Measurements from ENCODE around the gene SAMD4B.
"Not testable (repeated sequence)": the region's sequence is repeated elsewhere in the genome, so short reads cannot be mapped to it uniquely, and the experiment has no call there.

Gene SAMD4B

GRCh38 chr19:39308531-39309304 lies 33.5 kb upstream of the SAMD4B start:
- no peak for DNase-seq (ENCODE audit: low read depth, low spot score)
- H3K4me3 ChIP-seq (ENCODE audit: low read length) = no peak overlapping the region

DNA sequence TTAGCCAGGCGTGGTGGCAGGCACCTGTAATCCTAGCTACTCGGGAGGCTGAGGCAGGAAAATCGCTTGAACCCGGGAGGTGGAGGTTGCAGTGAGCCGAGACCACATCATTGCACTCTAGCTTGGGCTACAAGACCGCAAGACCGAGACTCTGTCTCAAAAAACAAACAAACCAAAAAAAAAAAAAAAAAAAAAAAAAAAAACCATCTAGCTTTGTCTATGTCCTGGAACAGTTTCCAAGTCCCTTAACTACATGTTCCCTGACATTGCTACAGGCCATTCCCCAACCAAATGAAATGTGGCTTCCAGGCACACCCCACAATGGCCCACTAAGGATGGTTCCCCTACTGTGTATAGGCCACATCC lies 32.9 kb upstream of the SAMD4B start:
- not testable (repeated sequence) for DNase-seq (ENCODE audit: low read depth, low spot score); H3K4me3 ChIP-seq (ENCODE audit: low read length)

DNA sequence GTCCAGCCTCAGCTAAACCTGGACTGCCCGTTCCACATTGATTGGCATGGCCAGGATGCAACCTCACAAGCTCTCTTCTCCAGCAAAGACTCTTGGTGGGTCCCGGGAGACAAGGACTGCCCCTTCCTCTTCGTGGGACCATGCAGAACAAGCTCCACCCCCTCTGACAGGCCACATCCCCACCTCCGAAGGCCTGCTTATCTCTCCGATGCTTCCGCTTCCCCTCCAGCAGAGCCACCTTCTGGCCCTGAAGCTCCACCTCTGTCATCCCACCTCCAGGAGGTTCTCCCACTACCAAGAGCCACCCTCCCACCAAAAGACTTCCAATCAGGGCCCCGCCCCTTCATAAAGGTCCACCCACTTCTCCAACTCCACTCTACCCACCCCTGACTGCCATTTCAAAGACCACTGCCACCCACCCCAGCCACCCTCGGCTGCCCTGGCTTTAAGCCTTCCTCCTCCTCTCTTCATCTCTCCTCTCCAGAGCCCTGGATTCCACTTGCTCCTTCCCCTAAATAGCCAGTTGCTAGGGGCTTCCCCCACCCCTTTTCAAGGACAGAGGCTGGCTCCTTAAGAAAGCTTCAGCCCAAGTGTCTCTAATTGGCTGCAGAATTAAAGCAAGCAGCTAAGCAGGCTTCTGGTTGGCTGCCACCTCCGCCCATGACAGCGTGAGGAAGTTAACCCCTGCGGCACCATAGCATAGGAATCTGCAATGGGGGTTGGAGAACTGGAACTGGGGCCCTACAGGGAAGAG lies 31.5 kb upstream of the SAMD4B start:
- H3K4me3 ChIP-seq (ENCODE audit: low read length) = no peak overlapping the region
- no peak for DNase-seq (ENCODE audit: low read depth, low spot score)

- no peak overlapping the region for H3K4me3 ChIP-seq (ENCODE audit: low read length)
- DNase-seq (ENCODE audit: low read depth, low spot score) = no peak
Observed at GRCh38 chr19:39314016-39314728, 28.0 kb upstream of the SAMD4B start.

DNA sequence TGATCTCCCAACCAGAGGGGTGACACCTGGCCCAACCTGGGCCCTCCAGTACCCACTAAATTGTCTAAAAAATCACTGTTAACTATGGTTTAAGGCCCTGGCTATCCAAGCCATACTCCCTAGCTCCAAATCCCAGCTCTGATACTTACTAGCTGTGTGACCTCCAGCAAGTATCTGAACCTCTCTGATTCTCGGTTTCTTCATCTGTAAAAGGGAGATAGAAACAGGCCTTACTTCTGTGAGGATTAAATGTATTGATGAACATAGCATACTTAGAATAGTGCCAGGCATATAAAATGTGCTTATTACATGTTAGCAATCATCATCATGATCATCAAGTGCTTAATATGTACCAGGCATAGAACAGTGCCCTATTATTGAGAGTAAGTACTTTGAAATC lies 26.3 kb upstream of the SAMD4B start:
- no peak overlapping the region for H3K4me3 ChIP-seq (ENCODE audit: low read length)
- no peak for DNase-seq (ENCODE audit: low read depth, low spot score)

DNA sequence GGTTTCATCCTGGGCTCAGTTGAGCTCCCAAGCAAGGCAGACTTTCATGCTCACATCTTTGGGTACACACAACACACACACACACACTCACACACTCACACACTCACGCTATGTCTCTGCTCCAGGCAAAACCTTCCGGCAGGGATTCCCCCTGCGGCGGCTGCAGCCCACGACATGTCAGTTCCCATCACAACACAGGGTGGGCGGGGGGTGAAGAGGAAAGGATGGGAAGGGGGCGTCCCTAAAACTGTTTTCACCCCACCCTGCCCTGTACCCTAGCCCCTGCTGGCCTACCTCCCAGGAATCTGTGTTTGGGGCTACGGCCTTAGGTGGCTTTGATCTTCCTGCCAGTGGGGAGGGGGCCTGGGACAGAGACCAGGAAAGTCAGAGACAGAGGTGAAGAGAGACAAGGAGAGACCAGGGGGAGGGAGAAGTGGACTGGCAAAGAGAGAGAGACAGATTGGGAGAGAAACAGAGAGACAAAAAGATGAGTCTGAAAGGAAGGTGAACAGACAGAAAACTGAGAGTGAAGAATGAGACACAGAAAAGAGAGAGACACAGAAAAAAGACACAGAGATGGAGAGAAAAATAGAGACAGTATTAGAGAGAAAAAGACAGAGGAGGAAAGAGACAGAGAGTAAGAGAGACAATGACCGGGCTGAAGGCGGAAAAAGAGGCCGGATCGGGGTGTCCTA lies 25.4 kb upstream of the SAMD4B start:
- no peak overlapping the region for H3K4me3 ChIP-seq (ENCODE audit: low read length)
- DNase-seq (ENCODE audit: low read depth, low spot score) = no peak

GRCh38 chr19:39317476-39317875 lies 24.7 kb upstream of the SAMD4B start:
- no peak for DNase-seq (ENCODE audit: low read depth, low spot score)
- H3K4me3 ChIP-seq (ENCODE audit: low read length) = no peak overlapping the region

DNA sequence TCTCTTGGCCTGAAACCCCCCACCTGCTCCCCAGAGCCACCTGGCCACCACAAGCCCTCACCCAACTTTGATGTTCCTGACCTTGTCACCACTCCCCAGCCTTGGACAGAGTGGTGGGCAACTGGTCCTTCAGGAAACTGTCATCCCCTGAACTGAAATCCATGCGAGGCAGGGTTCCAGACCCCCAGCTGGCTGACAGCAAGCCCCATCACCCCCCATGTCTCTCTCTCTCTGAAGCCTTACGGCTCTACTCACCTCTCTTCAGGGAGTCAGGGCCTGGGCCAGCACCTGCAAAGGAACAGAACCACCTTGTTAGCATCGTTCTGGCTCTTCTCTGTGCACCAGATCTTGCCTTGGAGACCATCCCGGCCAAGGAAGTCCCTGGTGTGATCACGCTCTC lies 24.1 kb upstream of the SAMD4B start:
- H3K4me3 ChIP-seq (ENCODE audit: low read length) = no peak overlapping the region
- DNase-seq (ENCODE audit: low read depth, low spot score) = no peak

- no peak for DNase-seq (ENCODE audit: low read depth, low spot score)
- H3K4me3 ChIP-seq (ENCODE audit: low read length) = no peak overlapping the region
Observed at GRCh38 chr19:39318690-39319089, 23.5 kb upstream of the SAMD4B start.

DNA sequence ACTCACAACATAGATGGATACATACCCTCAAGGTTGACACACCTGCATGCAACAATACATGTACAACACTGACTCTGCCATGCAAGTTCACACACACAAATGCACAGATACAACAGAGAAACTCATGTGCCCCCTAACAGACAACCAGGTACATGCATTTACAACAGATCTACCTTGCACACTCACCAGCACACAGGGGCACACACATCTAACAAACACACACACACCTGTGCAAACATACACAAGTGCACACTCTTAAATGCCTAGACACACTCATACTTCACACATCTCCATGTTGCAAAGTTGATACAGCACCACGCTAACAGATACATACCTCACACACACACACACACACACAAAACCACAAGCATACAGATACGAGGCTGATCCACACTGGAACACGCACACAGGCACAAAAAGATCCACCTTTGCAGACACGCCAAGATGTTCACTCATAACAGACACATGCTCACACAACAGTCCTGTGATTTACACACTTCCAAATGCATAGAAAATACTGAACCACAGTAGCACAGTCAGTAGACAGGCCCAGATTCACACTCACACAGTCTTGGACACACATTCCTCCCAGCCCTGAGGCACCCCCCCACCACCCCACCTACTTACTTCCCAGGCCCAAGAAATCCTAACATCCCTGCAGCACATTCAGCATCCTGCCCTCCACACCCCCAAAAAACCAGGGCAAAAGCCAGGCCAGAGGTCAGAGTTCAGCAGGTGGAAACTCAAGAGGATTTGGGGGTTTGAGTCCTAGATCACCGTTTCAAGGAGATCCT lies 22.9 kb upstream of the SAMD4B start:
- DNase-seq (ENCODE audit: low read depth, low spot score) = no peak
- peak overlapping the region; percentile 75 for H3K4me3 ChIP-seq (ENCODE audit: low read length)

DNA sequence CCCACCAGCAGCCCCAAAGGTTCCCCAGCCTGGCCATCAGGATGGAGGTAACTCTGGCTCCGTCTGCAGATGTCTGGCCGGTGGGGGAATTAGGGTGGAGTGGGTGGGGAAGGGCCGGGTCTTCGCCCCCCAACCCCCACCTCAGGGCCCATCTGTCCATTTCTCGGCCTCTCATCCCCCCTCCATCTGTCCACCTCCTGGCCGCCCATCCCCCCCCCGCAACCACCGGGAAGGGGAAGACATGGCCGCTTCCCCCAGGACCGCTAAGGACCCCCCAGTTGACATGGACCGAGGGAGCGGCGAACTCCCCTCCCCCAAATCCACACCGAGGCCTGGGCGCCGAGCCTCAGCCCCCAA lies 22.4 kb upstream of the SAMD4B start:
- H3K4me3 ChIP-seq (ENCODE audit: low read length) = peak overlapping the region; percentile 75
- DNase-seq (ENCODE audit: low read depth, low spot score) = no peak

DNA sequence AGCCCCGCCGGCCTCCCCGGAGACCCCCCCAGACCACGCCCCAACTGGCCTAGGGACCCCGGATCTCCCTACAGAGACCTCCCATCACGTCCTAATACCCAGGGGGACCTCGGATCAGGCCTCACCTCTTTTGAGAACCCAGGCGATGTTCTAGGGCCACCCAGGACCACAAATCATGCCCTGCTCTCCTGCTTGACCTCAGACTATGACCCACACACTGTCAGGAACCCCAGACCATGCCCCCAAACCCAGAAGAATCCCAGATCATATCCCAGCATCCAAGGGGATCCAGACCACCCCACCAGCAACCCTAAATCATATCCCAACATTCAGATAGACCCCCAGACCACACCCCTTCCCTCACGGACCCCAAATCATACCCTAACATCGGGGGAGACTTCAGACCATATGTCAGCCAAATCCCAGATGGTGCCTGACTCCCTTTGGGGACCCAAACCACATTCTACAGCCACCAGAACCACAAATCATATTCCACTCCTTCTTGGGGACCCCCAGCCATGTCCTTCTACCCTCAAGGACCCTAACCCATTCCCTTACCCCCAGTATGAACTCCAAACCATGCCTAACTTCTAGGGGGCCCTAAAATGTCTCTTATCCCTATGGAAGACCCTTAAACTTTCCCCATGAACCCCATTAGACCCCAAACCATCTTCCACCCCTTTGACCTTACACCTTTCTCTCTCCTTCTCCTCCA lies 20.9 kb upstream of the SAMD4B start:
- DNase-seq (ENCODE audit: low read depth, low spot score) = no peak
- peak overlapping the region; percentile 40 for H3K4me3 ChIP-seq (ENCODE audit: low read length)

DNA sequence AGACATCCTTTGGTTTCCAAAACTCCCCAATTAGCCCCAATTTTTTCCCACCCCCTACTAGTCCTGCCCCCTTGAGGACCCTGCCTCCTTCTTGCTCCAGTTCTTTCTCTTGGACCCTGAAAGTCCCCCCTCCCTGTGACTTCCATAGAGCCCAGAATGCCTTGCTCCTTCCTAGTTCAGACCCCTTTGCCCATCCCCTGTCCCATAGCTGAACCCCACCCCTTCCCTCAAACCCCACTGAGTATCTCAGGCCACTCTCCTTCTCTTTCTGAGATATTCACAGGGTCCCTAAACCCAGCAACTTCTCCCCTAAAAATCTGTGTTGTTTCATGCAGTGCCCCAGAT lies 20.4 kb upstream of the SAMD4B start:
- DNase-seq (ENCODE audit: low read depth, low spot score) = no peak
- H3K4me3 ChIP-seq (ENCODE audit: low read length) = no peak overlapping the region

GRCh38 chr19:39324242-39324842 lies 17.9 kb upstream of the SAMD4B start:
- H3K4me3 ChIP-seq (ENCODE audit: low read length) = no peak overlapping the region

GRCh38 chr19:39325778-39326665 lies 16.2 kb upstream of the SAMD4B start:
- H3K4me3 ChIP-seq (ENCODE audit: low read length) = no peak overlapping the region
- no peak for DNase-seq (ENCODE audit: low read depth, low spot score)

More at GRCh38 chr19:39324242-39324842, 17.9 kb upstream of the SAMD4B start:
- DNase-seq (ENCODE audit: low read depth, low spot score) = no peak

DNA sequence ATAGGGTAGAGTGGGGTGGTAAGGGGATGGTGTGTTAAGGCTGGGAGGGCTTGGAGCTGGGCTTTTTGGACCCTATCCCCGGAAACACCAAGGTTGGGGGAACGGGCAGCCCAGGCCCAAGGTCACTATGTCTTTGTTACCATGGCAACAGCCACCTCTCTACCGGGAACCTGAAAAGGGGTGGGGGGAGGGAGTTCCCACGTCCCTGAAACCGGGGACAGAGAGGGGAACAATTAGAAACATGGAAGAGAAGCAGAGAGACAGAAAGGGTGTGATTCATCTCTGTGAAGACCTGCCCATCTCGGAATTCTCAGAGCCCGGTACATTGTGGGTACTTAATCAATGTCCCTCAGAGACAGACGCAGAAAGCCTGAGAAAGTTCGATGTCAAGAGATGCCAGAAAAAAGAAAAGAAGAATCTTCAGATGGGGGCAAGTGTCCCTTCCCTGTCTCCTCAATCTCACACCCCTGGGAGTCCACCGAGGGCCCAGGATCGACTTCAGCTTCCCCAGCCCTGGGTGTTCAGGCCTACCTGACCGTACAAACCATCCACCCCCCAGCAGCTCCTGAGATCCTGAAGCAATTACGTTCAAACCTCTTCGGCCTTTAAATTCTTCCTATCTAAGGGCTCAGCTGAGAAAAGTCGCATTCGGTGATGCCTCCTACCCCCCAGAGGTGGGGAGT lies 14.7 kb upstream of the SAMD4B start:
- no peak overlapping the region for H3K4me3 ChIP-seq (ENCODE audit: low read length)
- no peak for DNase-seq (ENCODE audit: low read depth, low spot score)
